HPDE6-E6E7 (cell line): Measurements from ENCODE around the gene NHP2.

Source experiments
- DNase-seq: peaks from one replicate; pipeline ENCODE4 v3.0.0; 2011; ENCODE audit warnings: missing footprints; ENCODE audit errors: extremely low spot score

Gene NHP2

GRCh38 chr5:178176791-178177190 is 23.1 kb upstream of the NHP2 start:
- DNase-seq = no peak

- no peak for DNase-seq
Measured at GRCh38 chr5:178174456-178174855, 20.8 kb upstream of the NHP2 start.

- no peak for DNase-seq
Measured at GRCh38 chr5:178170455-178170854, 16.8 kb upstream of the NHP2 start.

DNA sequence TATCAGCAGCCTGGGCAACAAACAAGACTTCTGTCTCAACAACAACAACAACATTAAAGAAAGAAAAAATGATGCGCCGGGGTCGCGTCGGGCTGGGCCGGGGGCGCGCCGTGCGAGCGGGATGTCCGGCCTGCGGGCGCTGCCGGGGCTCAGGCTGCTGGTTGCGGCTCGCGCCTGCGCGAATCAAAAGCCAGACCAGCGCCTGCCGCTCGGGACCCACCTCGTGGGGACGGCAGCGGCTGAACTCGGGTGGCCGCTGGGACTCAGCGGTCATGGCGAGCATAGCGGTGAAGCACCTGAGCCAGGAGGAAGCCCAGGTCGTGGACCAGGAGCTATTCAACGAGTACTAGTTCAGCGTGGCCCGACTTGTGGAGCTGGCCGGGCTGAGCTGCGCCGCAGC is 11.9 kb upstream of the NHP2 start:
- DNase-seq = no peak

- DNase-seq = peak; percentile 72
Measured at GRCh38 chr5:178163772-178164735, 10.4 kb upstream of the NHP2 start.

- no peak for DNase-seq
Measured at GRCh38 chr5:178162481-178162880, 8.8 kb upstream of the NHP2 start.

GRCh38 chr5:178160176-178160575 is 6.5 kb upstream of the NHP2 start:
- no peak for DNase-seq

DNA sequence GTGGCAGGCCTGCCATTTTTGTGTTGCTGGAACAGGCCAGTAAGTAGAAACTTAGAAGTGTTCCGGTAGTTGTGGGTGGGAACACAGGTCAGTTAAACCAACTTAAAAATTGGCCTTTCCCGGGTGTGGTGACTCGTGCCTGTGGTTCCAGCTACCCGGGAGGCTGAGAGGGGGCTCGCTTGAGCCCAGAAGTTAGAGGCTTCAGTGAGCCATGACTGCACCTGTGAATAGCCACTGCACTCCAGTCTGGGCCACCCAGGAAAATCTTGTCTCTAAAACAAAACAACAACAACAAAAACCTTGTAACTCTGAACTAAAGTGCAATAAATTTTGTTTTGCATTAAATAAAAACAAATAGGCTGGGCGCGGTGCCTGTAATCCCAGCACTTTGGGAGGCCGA is 1.4 kb upstream of the NHP2 start:
- no peak for DNase-seq

GRCh38 chr5:178152491-178153444 is 917 bp downstream of the NHP2 start:
- DNase-seq = no peak

DNA sequence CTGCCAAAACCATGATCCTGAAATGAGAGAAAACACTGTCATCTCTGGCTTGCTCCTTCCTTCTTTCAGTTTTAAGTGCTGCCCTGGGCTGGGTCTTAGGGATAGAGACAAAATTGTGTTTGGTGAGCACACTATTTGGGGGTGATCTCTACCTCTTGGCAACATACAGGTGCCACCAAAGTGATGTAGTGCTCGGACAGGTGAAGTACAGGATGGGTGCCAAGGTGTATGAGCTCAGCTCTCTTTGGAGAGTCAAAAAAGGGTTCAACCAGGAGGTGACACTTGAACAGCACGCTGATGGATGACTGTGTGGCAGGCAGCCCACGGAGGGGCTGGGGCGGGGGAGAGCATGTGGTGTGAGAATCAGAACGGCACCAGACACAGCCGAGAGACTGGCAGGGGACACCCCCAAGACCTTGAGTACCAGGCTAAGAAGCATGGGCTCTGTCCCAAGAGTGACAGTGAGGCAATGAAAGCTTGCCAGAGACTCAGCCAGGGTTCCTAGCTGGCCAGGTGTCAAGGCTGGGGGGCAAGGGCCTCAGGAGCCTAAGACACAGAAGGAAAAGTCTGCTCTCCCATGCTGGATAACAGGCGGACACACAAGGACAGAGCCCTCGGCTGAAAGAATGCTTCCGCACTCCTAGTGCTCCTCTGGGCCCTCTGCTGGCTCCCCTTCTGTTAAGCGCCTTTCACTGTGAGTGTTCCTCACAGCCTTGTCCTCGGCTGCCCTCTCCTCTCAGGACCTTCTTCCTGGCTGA is 2.5 kb downstream of the NHP2 start:
- no peak for DNase-seq

DNA sequence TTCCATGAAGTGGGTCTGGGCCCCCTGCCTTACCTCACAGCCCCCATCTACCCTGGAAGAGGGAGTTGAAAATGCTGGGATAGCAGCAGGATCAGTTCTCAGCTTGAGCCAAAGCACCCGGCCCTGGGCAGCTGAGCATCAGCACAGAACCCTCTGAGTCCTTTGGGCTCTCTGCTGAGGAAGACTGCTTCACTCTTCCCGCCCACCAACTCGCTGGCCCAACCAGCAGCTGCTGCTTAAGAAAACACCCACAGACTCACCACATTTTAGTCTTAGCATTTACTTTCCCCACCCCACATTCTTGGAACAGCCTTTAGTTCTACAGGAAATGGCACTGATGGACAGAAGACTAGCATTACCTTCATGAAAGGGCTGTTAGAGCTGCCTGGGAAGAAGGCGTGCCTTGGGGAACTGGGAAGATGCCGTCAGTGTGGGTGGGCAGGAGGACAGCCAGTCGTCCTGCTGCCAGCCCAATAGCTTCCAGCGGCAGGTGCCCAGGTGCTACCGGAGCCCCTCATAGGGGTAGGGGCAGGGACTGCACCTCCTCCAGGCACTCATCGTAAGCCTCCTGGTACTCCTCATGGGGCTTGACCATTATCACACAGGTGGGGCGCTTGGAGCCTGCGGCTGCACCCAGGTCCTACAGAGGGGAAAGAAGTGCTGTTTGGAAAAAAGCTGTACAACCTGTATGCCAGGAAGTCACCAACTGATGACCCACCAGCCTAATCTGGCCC is 4.3 kb downstream of the NHP2 start:
- no peak for DNase-seq

GRCh38 chr5:178147406-178147805 is 6.3 kb downstream of the NHP2 start:
- no peak for DNase-seq

- DNase-seq = peak; percentile 96
Measured at GRCh38 chr5:178145965-178146820, 7.5 kb downstream of the NHP2 start.

- no peak for DNase-seq
Measured at GRCh38 chr5:178143901-178144300, 9.8 kb downstream of the NHP2 start.

- DNase-seq = no peak
Measured at GRCh38 chr5:178143246-178143645, 10.4 kb downstream of the NHP2 start.

- no peak for DNase-seq
Measured at GRCh38 chr5:178142642-178143041, 11.0 kb downstream of the NHP2 start.

- no peak for DNase-seq
Measured at GRCh38 chr5:178141550-178141949, 12.1 kb downstream of the NHP2 start.

DNA sequence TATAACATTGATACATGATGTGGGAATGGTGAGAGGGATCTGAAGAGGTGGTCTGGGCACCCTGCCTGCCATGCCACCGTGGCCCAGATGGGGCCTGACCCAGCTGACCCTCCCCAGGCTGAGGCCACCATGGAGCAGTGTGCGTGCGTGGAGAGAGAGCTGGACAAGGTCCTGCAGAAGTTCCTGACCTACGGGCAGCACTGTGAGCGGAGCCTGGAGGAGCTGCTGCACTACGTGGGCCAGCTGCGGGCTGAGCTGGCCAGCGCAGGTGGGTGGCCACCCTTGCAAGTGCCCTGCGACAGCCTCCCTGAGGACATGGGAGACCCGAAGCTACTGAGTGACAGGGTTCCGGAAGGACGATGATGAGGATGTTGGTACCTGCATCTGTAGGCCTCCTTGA is 15.7 kb downstream of the NHP2 start:
- DNase-seq = no peak

GRCh38 chr5:178136990-178137389 is 16.7 kb downstream of the NHP2 start:
- DNase-seq = no peak

GRCh38 chr5:178131446-178131996 is 22.2 kb downstream of the NHP2 start:
- DNase-seq = no peak
